HG03565 (cell line): ENCODE data around the gene CLIP3.

Source experiments
- ATAC-seq: cut with Tn5 transposase; IDR thresholded peaks from one replicate; pipeline ENCODE4 v1.9.1; 2021; ENCODE audit warnings: mild to moderate bottlenecking, moderate library complexity; ENCODE audit not compliant: unreplicated experiment

The CLIP3 gene

GRCh38 chr19:35978832-35979365 is 53.8 kb downstream of the CLIP3 start:
- no peak for ATAC-seq

GRCh38 chr19:35978271-35978670 is 54.4 kb downstream of the CLIP3 start:
- no peak for ATAC-seq

GRCh38 chr19:35977446-35978222 is 55.0 kb downstream of the CLIP3 start:
- ATAC-seq = no peak

- ATAC-seq = no peak
Observed at GRCh38 chr19:35975608-35976214, 57.0 kb downstream of the CLIP3 start.

GRCh38 chr19:35973487-35973886 is 59.2 kb downstream of the CLIP3 start:
- no peak for ATAC-seq

- no peak for ATAC-seq
Observed at GRCh38 chr19:35966771-35967170, 65.9 kb downstream of the CLIP3 start.
